Naive thymus-derived CD4-positive, alpha-beta T cell (primary cell): ENCODE measurements around the gene RNASE9. TPM values are rescaled to one million over a fixed set of nuclear protein-coding genes. Genes with fewer than 3 reads are reported as not detected.
A peak's percentile ranks its signal among the peaks of the same experiment; 100 is the strongest.
"Not testable (repeated sequence)": the region's sequence is repeated elsewhere in the genome, so short reads cannot be mapped to it uniquely, and the experiment has no call there.

Experiments used
- ATAC-seq: fragments of 150-1000 bp; cut with Tn5 transposase; 2 replicates; pipeline ENCODE4 v1.10.0; 2021; ENCODE audit warnings: mild to moderate bottlenecking, moderate library complexity
- CTCF ChIA-PET: fragments of 350-600 bp; sonication (Branson Sonifier 250); formaldehyde crosslinking; loops from one replicate; lab custom pipeline; 2021; ENCODE audit warnings: antibody characterized with exemption; lab: Charles Lee
- POLR2A ChIA-PET: fragments of 350-600 bp; sonication (Branson Sonifier 250); formaldehyde crosslinking; loops from one replicate; lab custom pipeline; 2021; ENCODE audit warnings: antibody characterized with exemption, inconsistent platforms; lab: Charles Lee
- DNase-seq, 9 donors: peaks; one replicate each; pipeline versions ENCODE4 v3.0.0 to v3.0.0-alpha.2; 2020 to 2022; ENCODE audit warnings: mixed read lengths in 1 of 9
- H3K27ac ChIP-seq: one replicate; pipeline ENCODE4 v1.7.0; 2013; ENCODE audit warnings: mild to moderate bottlenecking, low read depth, low read length, moderate library complexity
- H3K27me3 ChIP-seq, 2 donors: one replicate each; pipeline ENCODE4 v1.7.0; 2013; ENCODE audit warnings: low read length in 2 of 2, mild to moderate bottlenecking in 2 of 2, moderate library complexity in 2 of 2; ENCODE audit not compliant: control insufficient read depth in 2 of 2, insufficient read depth in 2 of 2
- H3K36me3 ChIP-seq, 3 experiments: 1 replicate in 2 of 3; 2 replicates in 1 of 3; pipeline ENCODE4 v1.7.0; 2013; ENCODE audit warnings: low read length in 3 of 3, mild to moderate bottlenecking in 3 of 3, moderate library complexity in 1 of 3; ENCODE audit not compliant: insufficient read depth in 3 of 3, control insufficient read depth in 2 of 3
- H3K4me1 ChIP-seq, 2 donors: one replicate each; pipeline ENCODE4 v1.7.0; 2013; ENCODE audit warnings: low read length in 2 of 2, mild to moderate bottlenecking in 2 of 2, moderate library complexity in 1 of 2; ENCODE audit not compliant: control insufficient read depth in 2 of 2, insufficient read depth in 2 of 2
- H3K4me3 ChIP-seq: 2 replicates; pipeline ENCODE4 v1.7.0; 2013; ENCODE audit warnings: mild to moderate bottlenecking, low read length
- H3K9me3 ChIP-seq, 3 experiments: 1 replicate in 2 of 3; 2 replicates in 1 of 3; pipeline ENCODE4 v1.7.0; 2013; ENCODE audit warnings: low read length in 3 of 3; ENCODE audit not compliant: control insufficient read depth in 2 of 3
- H3K27ac Mint-ChIP-seq, 9 donors: one replicate each; pipeline ENCODE4 v1.8.0; 2020 to 2022; ENCODE audit warnings: mixed read lengths in 9 of 9, mild to moderate bottlenecking in 8 of 9, moderate library complexity in 5 of 9, inconsistent platforms in 2 of 9
- H3K27me3 Mint-ChIP-seq, 5 donors: one replicate each; pipeline ENCODE4 v1.8.0; 2021 to 2022; ENCODE audit warnings: mixed read lengths in 5 of 5, mild to moderate bottlenecking in 1 of 5
- H3K36me3 Mint-ChIP-seq, 5 donors: one replicate each; pipeline ENCODE4 v1.8.0; 2020 to 2022; ENCODE audit warnings: mixed read lengths in 5 of 5, mild to moderate bottlenecking in 3 of 5, inconsistent platforms in 1 of 5
- H3K4me1 Mint-ChIP-seq, 7 donors: one replicate each; pipeline ENCODE4 v1.8.0; 2020 to 2022; ENCODE audit warnings: mixed read lengths in 7 of 7, mild to moderate bottlenecking in 3 of 7, inconsistent platforms in 1 of 7
- H3K4me3 Mint-ChIP-seq, 10 donors: one replicate each; pipeline ENCODE4 v1.8.0; 2020 to 2022; ENCODE audit warnings: mild to moderate bottlenecking in 10 of 10, mixed read lengths in 10 of 10, moderate library complexity in 6 of 10, inconsistent platforms in 2 of 10
- H3K9me3 Mint-ChIP-seq, 11 donors: one replicate each; pipeline ENCODE4 v1.8.0; 2020 to 2022; ENCODE audit warnings: mixed read lengths in 11 of 11, mild to moderate bottlenecking in 4 of 11, inconsistent platforms in 1 of 11, moderate library complexity in 1 of 11
- intact Hi-C, 2 donors: fragments of 100-400 bp; cut with micrococcal nuclease; formaldehyde crosslinking; loops; one replicate each; pipeline ENCODE4 v1.15.1; 2023
- polyA plus RNA-seq, 2 donors: library from polyadenylated mRNA; unstranded; fragments of 300-500 nt; fragmentation: Illumina TruSeq; gene quantifications; one replicate each; pipeline ENCODE4 v1.2.3, GENCODE V29; 2021
- total RNA-seq, 6 experiments: library from RNA in 5 of 6; stranded (reverse) in 5 of 6; gene quantifications; 1 replicate in 5 of 6; 2 replicates in 1 of 6; pipeline ENCODE4 v1.2.3 and lab custom pipeline; 2021 to 2026

The RNASE9 gene
- total and polyA plus RNA-seq, 7 experiments from 2014 or later, result not detected

GRCh38 chr14:20516921-20517320 is 43.9 kb downstream of the RNASE9 start:
- intact Hi-C loops, result no loop called here
- no peak overlapping the region for H3K27ac ChIP-seq
- ATAC-seq, result no peak
- DNase-seq, result no peak
- peaks cover 0 to 15% (median 0%) of the 10 kb centered on the region in 5 donors for H3K27me3 Mint-ChIP-seq
- H3K4me3 Mint-ChIP-seq, result no peak overlapping the region
- ChIA-PET CTCF (interaction anchor here (0.6 to 1.1 kb wide), 2 partner anchors 15 to 137 kb away, joined by 3 to 4 read pairs; no protein-coding TSS in a partner anchor), POLR2A (no interaction called here)
- H3K4me1 ChIP-seq, result no peaks in the 10 kb centered on the region
- H3K36me3 Mint-ChIP-seq, result no peaks in the 10 kb centered on the region
- H3K36me3 ChIP-seq, result no peaks in the 10 kb centered on the region
- H3K9me3 ChIP-seq, result no peaks in the 10 kb centered on the region
- no peak overlapping the region for H3K4me3 ChIP-seq
- H3K9me3 Mint-ChIP-seq, result peaks cover 0 to 4% (median 0%) of the 10 kb centered on the region in 11 donors
- H3K27ac Mint-ChIP-seq, result no peak overlapping the region
- no peaks in the 10 kb centered on the region for H3K27me3 ChIP-seq
- peaks cover 0 to 6% (median 2%) of the 10 kb centered on the region in 7 donors for H3K4me1 Mint-ChIP-seq

- Histone ChIP-seq H3K36me3 (no peaks in the 10 kb centered on the region), H3K4me1 (no peaks in the 10 kb centered on the region), H3K27me3 (no peaks in the 10 kb centered on the region), H3K27ac (no peak overlapping the region), H3K4me3 (no peak overlapping the region), H3K9me3 (no peaks in the 10 kb centered on the region)
- no peak overlapping the region for H3K4me3 Mint-ChIP-seq
- peaks cover 0 to 18% (median 0%) of the 10 kb centered on the region in 5 donors for H3K27me3 Mint-ChIP-seq
- H3K4me1 Mint-ChIP-seq, result peaks cover 0 to 6% (median 0%) of the 10 kb centered on the region in 7 donors
- CTCF ChIA-PET, result interaction anchor here (1.1 kb wide), 1 partner anchor 16 kb away, joined by 3 read pairs; no protein-coding TSS in a partner anchor
- peaks cover 0 to 4% (median 0%) of the 10 kb centered on the region in 11 donors for H3K9me3 Mint-ChIP-seq
- POLR2A ChIA-PET, result no interaction called here
- intact Hi-C loops, result no loop called here
- no peaks in the 10 kb centered on the region for H3K36me3 Mint-ChIP-seq
- ATAC-seq, result no peak
- no peak for DNase-seq
- peak overlapping the region in 1 of 9 donors; percentile 15 for H3K27ac Mint-ChIP-seq
Observed at GRCh38 chr14:20515846-20516245, 45.0 kb downstream of the RNASE9 start.

- Mint-ChIP-seq H3K9me3 (peaks cover 0 to 3% (median 0%) of the 10 kb centered on the region in 11 donors), H3K27ac (no peak overlapping the region), H3K36me3 (no peaks in the 10 kb centered on the region), H3K4me3 (no peak overlapping the region), H3K4me1 (peaks cover 0 to 6% (median 0%) of the 10 kb centered on the region in 7 donors), H3K27me3 (peaks cover 0 to 18% (median 0%) of the 10 kb centered on the region in 5 donors)
- DNase-seq (no peak), ATAC-seq (no peak)
- H3K27ac ChIP-seq, result no peak overlapping the region
- no peaks in the 10 kb centered on the region for H3K9me3 ChIP-seq
- H3K4me1 ChIP-seq, result no peaks in the 10 kb centered on the region
- ChIA-PET POLR2A (interaction anchor here (1.0 kb wide), 1 partner anchor 33 kb away, joined by 3 read pairs; no protein-coding TSS in a partner anchor), CTCF (interaction anchor here (0.6 to 1.3 kb wide), 2 partner anchors 13 to 115 kb away, joined by 3 read pairs; no protein-coding TSS in a partner anchor)
- intact Hi-C loops, result no loop called here
- no peaks in the 10 kb centered on the region for H3K27me3 ChIP-seq
- no peak overlapping the region for H3K4me3 ChIP-seq
- no peaks in the 10 kb centered on the region for H3K36me3 ChIP-seq
Observed at GRCh38 chr14:20512177-20512905, 48.5 kb downstream of the RNASE9 start.

GRCh38 chr14:20508367-20508766 is 52.5 kb downstream of the RNASE9 start:
- Mint-ChIP-seq H3K27me3 (peaks cover 0 to 13% (median 0%) of the 10 kb centered on the region in 5 donors), H3K27ac (peak overlapping the region in 1 of 9 donors; percentile 14), H3K9me3 (peaks cover 0 to 3% (median 0%) of the 10 kb centered on the region in 11 donors), H3K4me3 (no peak overlapping the region), H3K4me1 (peaks cover 0 to 12% (median 7%) of the 10 kb centered on the region in 7 donors), H3K36me3 (no peaks in the 10 kb centered on the region)
- no peaks in the 10 kb centered on the region for H3K36me3 ChIP-seq
- DNase-seq, result no peak
- ChIA-PET CTCF (no interaction called here), POLR2A (no interaction called here)
- H3K27me3 ChIP-seq, result no peaks in the 10 kb centered on the region
- no peak overlapping the region for H3K4me3 ChIP-seq
- no peak for ATAC-seq
- intact Hi-C loops, result no loop called here
- H3K27ac ChIP-seq, result no peak overlapping the region
- H3K4me1 ChIP-seq, result no peaks in the 10 kb centered on the region
- no peaks in the 10 kb centered on the region for H3K9me3 ChIP-seq

DNA sequence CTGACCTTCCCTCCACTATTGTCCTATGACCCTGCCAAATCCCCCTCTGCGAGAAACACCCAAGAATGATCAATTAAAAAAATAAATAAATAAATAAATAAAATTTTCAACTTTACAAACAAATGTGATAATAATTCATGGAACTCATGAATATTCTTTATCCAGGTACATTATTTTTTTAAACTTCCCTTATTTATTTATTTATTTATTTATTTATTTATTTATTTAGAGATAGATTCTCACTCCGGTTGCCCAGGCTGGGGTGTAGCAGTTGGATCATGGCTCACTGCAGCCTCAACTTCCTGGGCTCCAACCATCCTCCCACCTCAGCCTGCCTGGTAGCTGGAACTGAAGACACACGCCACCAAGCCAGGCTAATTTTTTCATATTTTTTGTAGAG is 53.3 kb downstream of the RNASE9 start:
- H3K36me3 Mint-ChIP-seq, intact Hi-C loops, H3K9me3 ChIP-seq, H3K9me3 Mint-ChIP-seq, H3K4me1 ChIP-seq, POLR2A ChIA-PET, H3K4me3 ChIP-seq, ATAC-seq, DNase-seq, H3K27ac ChIP-seq, H3K4me3 Mint-ChIP-seq, H3K27me3 ChIP-seq, H3K36me3 ChIP-seq, CTCF ChIA-PET: not testable (repeated sequence)
- Mint-ChIP-seq H3K27ac (peak overlapping the region in 1 of 9 donors; percentile 14), H3K4me1 (peaks cover 0 to 11% (median 8%) of the 10 kb centered on the region in 7 donors), H3K27me3 (peaks cover 0 to 13% (median 0%) of the 10 kb centered on the region in 5 donors)

- H3K9me3 Mint-ChIP-seq, intact Hi-C loops, H3K27ac ChIP-seq, CTCF ChIA-PET, ATAC-seq, H3K4me1 ChIP-seq, H3K36me3 ChIP-seq, POLR2A ChIA-PET, H3K9me3 ChIP-seq, H3K27me3 ChIP-seq, H3K27ac Mint-ChIP-seq, H3K36me3 Mint-ChIP-seq, H3K4me3 ChIP-seq, DNase-seq, H3K4me3 Mint-ChIP-seq, H3K4me1 Mint-ChIP-seq: not testable (repeated sequence)
- peaks cover 0 to 13% (median 0%) of the 10 kb centered on the region in 5 donors for H3K27me3 Mint-ChIP-seq
Observed at GRCh38 chr14:20506752-20507151, 54.1 kb downstream of the RNASE9 start.
